NT2/D1 (cell line): ENCODE results near the gene PANK3.
A peak's percentile ranks its signal among the peaks of the same experiment; 100 is the strongest.
"Not testable (repeated sequence)": the region's sequence is repeated elsewhere in the genome, so short reads cannot be mapped to it uniquely, and the experiment has no call there.

Source experiments
- DNase-seq: peaks from one replicate; pipeline ENCODE4 v3.0.0-alpha.2; 2011; ENCODE audit warnings: low read depth, low spot score
- H3K27me3 ChIP-seq: 2 replicates; pipeline ENCODE4 v1.6.0; 2011; ENCODE audit warnings: mild to moderate bottlenecking; ENCODE audit not compliant: insufficient read length, insufficient read depth
- H3K36me3 ChIP-seq: 2 replicates; pipeline ENCODE4 v1.6.1; 2011; ENCODE audit warnings: mild to moderate bottlenecking, low read length, mixed read lengths; ENCODE audit not compliant: insufficient read depth, insufficient read length
- H3K4me1 ChIP-seq: 2 replicates; pipeline ENCODE4 v1.5.1; 2011; ENCODE audit not compliant: insufficient read depth, insufficient read length
- H3K4me3 ChIP-seq: 2 replicates; pipeline ENCODE4 v1.5.1; 2011; ENCODE audit warnings: low read depth; ENCODE audit not compliant: insufficient read length
- H3K9ac ChIP-seq: 2 replicates; pipeline ENCODE4 v1.6.0; 2011; ENCODE audit warnings: low read depth; ENCODE audit not compliant: insufficient read length
- H3K9me3 ChIP-seq: 2 replicates; pipeline ENCODE4 v1.5.1; 2011; ENCODE audit warnings: mild to moderate bottlenecking, low read length; ENCODE audit not compliant: insufficient read depth
- SUZ12 ChIP-seq: IDR thresholded peaks from 2 replicates; pipeline ENCODE4 v1.6.1; 2011; ENCODE audit not compliant: insufficient read length, insufficient read depth; ENCODE audit errors: extremely low read depth
- YY1 ChIP-seq: IDR thresholded peaks from 2 replicates; pipeline ENCODE4 v1.6.1; 2011; ENCODE audit not compliant: insufficient read length, insufficient read depth
- ZNF274 ChIP-seq: IDR thresholded peaks from 2 replicates; pipeline ENCODE4 v1.6.1; 2011; ENCODE audit warnings: mild to moderate bottlenecking, low read depth, low read length

The PANK3 gene

GRCh38 chr5:168579488-168580226 lies 489 bp upstream of the PANK3 start:
- Histone ChIP-seq H3K4me1 (no peaks in the 10 kb centered on the region), H3K27me3 (no peaks in the 10 kb centered on the region), H3K36me3 (peaks cover 15% of the 10 kb centered on the region), H3K9ac (peak overlapping the region; percentile 92), H3K9me3 (no peaks in the 10 kb centered on the region), H3K4me3 (peak overlapping the region; percentile 84)
- peak; percentile 95 for DNase-seq
- TF ChIP-seq ZNF274 (no peak), YY1 (peak; percentile 53), SUZ12 (no peak)

GRCh38 chr5:168578006-168578405 lies 1.2 kb downstream of the PANK3 start:
- H3K9ac ChIP-seq = peak overlapping the region; percentile 92
- TF ChIP-seq SUZ12 (no peak), ZNF274 (no peak), YY1 (no peak)
- no peaks in the 10 kb centered on the region for H3K4me1 ChIP-seq
- peaks cover 15% of the 10 kb centered on the region for H3K36me3 ChIP-seq
- H3K9me3 ChIP-seq = no peaks in the 10 kb centered on the region; the same call in 1 of the 2 replicates
- DNase-seq = no peak
- no peaks in the 10 kb centered on the region for H3K27me3 ChIP-seq
- peak overlapping the region; percentile 84 for H3K4me3 ChIP-seq

GRCh38 chr5:168575391-168576372 lies 3.5 kb downstream of the PANK3 start:
- H3K9me3 ChIP-seq = no peaks in the 10 kb centered on the region; the same call in 1 of the 2 replicates
- H3K9ac ChIP-seq = no peak overlapping the region
- H3K36me3 ChIP-seq = peaks cover 15% of the 10 kb centered on the region
- H3K4me1 ChIP-seq = no peaks in the 10 kb centered on the region
- TF ChIP-seq ZNF274 = no peak
- no peak for TF ChIP-seq SUZ12
- H3K27me3 ChIP-seq = no peaks in the 10 kb centered on the region
- H3K4me3 ChIP-seq = no peak overlapping the region
- DNase-seq = no peak

DNA sequence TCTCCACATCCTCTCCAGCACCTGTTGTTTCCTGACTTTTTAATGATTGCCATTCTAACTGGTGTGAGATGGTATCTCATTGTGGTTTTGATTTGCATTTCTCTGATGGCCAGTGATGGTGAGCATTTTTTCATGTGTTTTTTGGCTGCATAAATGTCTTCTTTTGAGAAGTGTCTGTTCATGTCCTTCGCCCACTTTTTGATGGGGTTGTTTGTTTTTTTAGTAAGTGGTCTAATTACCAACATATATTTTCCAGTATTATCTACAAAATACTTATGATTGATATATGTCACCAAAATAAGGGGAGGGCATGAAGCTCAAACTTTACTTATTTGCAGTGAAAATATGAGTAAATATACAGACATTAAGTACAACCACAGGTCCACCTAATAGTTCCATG lies 5.0 kb downstream of the PANK3 start:
- not testable (repeated sequence) for DNase-seq, H3K9me3 ChIP-seq, H3K27me3 ChIP-seq, H3K9ac ChIP-seq, H3K4me1 ChIP-seq, H3K4me3 ChIP-seq
- peaks cover 15% of the 10 kb centered on the region for H3K36me3 ChIP-seq

GRCh38 chr5:168573663-168574062 lies 5.5 kb downstream of the PANK3 start:
- H3K4me1 ChIP-seq, H3K27me3 ChIP-seq, H3K4me3 ChIP-seq, H3K9ac ChIP-seq, DNase-seq, H3K9me3 ChIP-seq: not testable (repeated sequence)
- peaks cover 16% of the 10 kb centered on the region for H3K36me3 ChIP-seq

DNA sequence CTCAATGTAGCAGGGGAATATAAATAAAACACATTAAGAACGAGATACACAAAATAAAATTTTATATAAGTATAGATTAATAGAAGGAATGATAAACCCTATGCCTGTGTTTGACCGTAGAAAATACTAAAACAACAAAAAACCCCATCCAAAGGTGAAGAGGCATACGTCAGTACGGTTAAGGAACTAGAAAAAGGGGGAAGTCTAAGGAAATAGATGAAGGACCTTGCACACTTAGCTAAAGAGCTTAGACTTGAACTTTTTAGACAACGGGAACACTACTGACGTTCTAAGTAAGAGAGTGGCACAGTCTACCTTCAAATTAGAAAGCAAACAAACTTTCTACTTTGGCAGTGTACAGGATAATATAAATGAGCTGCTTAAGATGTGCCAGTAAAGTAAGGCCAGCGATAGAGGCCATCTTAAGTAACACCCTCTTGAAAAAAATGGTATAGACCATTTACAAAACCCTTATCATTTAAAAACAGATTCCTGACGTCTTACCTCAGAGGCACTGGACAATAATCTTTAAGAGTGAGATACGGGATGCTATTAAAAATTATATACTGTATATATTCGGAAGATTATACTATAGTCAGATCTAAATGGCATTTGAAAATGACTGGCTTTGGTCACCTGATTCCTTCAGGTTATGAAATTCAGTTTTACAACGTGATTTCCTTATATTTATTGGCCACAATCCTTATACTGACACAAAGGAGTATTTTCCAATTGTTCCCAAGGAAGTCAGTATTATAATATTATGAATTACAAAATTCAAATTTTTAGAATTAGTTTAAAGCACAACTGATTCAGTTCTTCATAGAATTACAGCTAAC lies 8.5 kb downstream of the PANK3 start:
- Histone ChIP-seq H3K9me3 (no peaks in the 10 kb centered on the region; the same call in 1 of the 2 replicates), H3K4me1 (no peaks in the 10 kb centered on the region), H3K36me3 (peaks cover 22% of the 10 kb centered on the region), H3K9ac (no peak overlapping the region), H3K4me3 (no peak overlapping the region), H3K27me3 (no peaks in the 10 kb centered on the region)
- TF ChIP-seq SUZ12 (no peak), ZNF274 (no peak), YY1 (no peak)
- no peak for DNase-seq

DNA sequence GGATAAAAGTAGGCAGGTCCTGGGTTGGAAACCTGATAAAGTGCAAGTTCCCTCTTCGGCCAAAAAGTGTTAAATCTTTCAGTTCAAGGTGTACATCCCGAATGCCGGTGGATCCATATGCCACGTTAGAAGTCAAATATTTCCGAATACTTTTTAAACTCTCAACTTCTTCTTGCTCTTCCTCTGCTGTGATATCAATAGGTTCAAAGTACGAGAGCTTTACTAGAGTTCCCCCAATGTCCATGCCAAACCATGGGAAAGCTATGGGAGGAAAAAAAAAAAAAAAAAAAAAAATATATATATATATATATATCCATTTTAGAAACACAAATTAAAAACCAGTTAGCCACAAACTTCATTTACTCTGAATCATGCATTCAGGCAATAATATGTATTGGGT lies 10.4 kb downstream of the PANK3 start:
- Histone ChIP-seq H3K9me3 (no peaks in the 10 kb centered on the region), H3K27me3 (no peaks in the 10 kb centered on the region), H3K4me1 (no peaks in the 10 kb centered on the region), H3K4me3 (no peak overlapping the region), H3K36me3 (peaks cover 26% of the 10 kb centered on the region), H3K9ac (no peak overlapping the region)
- no peak for TF ChIP-seq SUZ12
- TF ChIP-seq ZNF274 = no peak
- TF ChIP-seq YY1 = no peak
- no peak for DNase-seq
